ENCODE results near the gene ANXA2.
"Not testable (repeated sequence)": the region's sequence is repeated elsewhere in the genome, so short reads cannot be mapped to it uniquely, and the experiment has no call there.

Gene ANXA2

DNA sequence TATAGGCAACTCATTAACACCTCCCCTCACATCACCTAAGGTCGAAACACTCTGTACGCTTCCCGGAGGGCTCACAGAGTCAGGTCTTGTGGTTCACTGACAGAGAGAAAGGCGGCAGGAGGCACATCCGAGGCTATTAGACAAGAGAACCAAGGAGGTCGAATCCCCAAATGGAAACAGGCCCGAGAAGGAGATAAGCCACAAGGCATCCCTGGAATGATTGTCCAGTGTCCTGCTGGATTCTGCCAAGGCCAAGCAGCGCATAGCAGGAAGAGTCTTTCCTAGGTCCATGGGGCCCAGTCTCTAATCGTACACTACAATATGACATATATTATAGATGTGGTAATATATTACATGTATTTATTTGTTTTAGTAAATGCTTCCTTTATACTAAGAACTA, 58.5 kb downstream of the ANXA2 start:
- Histone ChIP-seq H3K9ac (ENCODE audit: low read depth, low read length, poor library complexity, severe bottlenecking) (no peak overlapping the region), H2AFZ (ENCODE audit: low read length) (no peak overlapping the region), H3K79me2 (ENCODE audit: insufficient read depth, low read length) (no peaks in the 10 kb centered on the region), H3K27me3 (ENCODE audit: insufficient read depth, low read length, poor library complexity, severe bottlenecking) (no peaks in the 10 kb centered on the region), H3K4me2 (ENCODE audit: low read depth, low read length, poor library complexity, severe bottlenecking) (no peak overlapping the region), H4K20me1 (ENCODE audit: insufficient read depth, low read length, poor library complexity, severe bottlenecking) (no peaks in the 10 kb centered on the region), H3K36me3 (ENCODE audit: insufficient read depth, low read length) (no peaks in the 10 kb centered on the region), H3K4me1 (ENCODE audit: insufficient read depth, low read length, poor library complexity, severe bottlenecking) (peaks cover 3% of the 10 kb centered on the region), H3K9me2 (replicated peaks; ENCODE audit: low read depth, low read length) (no peaks in the 10 kb centered on the region), H3F3A (ENCODE audit: low read depth) (no peaks in the 10 kb centered on the region), H3K9me3 (ENCODE audit: insufficient read depth, low read depth, low read length) (no peaks in the 10 kb centered on the region), H3K4me3 (ENCODE audit: low read length, poor library complexity, severe bottlenecking) (no peak overlapping the region)
- TF ChIP-seq, protein P1, sequence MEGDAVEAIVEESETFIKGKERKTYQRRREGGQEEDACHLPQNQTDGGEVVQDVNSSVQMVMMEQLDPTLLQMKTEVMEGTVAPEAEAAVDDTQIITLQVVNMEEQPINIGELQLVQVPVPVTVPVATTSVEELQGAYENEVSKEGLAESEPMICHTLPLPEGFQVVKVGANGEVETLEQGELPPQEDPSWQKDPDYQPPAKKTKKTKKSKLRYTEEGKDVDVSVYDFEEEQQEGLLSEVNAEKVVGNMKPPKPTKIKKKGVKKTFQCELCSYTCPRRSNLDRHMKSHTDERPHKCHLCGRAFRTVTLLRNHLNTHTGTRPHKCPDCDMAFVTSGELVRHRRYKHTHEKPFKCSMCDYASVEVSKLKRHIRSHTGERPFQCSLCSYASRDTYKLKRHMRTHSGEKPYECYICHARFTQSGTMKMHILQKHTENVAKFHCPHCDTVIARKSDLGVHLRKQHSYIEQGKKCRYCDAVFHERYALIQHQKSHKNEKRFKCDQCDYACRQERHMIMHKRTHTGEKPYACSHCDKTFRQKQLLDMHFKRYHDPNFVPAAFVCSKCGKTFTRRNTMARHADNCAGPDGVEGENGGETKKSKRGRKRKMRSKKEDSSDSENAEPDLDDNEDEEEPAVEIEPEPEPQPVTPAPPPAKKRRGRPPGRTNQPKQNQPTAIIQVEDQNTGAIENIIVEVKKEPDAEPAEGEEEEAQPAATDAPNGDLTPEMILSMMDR (conservative IDR thresholded peaks at IDR 0.05; ENCODE audit: low read length), result no peak
- no peak for TF ChIP-seq EZH2phosphoT487 (IDR thresholded peaks at IDR 0.05; ENCODE audit: borderline replicate concordance)

DNA sequence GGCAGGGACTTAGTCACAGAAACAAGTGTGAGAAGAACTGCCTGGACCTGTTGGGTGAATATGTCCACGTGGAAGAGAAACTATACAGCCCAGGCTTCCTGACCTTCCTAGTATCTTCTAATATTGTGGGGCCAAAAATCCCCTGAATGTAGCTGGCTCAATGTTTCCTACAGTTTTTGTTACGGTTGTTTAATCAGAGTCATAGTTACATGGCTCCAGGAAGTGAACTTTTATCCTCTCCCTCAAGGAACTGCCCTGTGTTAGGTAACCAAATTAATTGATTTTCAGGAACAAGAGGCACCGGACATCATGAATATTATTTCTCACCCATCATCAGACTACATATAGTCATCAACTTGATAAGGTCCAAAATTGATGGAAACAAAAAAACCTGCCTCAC, 59.0 kb downstream of the ANXA2 start:
- Histone ChIP-seq H3K9me2 (replicated peaks; ENCODE audit: low read depth, low read length) (no peaks in the 10 kb centered on the region), H3K4me3 (ENCODE audit: low read length, poor library complexity, severe bottlenecking) (no peak overlapping the region), H3K9me3 (ENCODE audit: insufficient read depth, low read depth, low read length) (no peaks in the 10 kb centered on the region), H3F3A (ENCODE audit: low read depth) (no peaks in the 10 kb centered on the region), H3K4me1 (ENCODE audit: insufficient read depth, low read length, poor library complexity, severe bottlenecking) (peaks cover 3% of the 10 kb centered on the region), H3K36me3 (ENCODE audit: insufficient read depth, low read length) (no peaks in the 10 kb centered on the region), H3K27me3 (ENCODE audit: insufficient read depth, low read length, poor library complexity, severe bottlenecking) (no peaks in the 10 kb centered on the region), H4K20me1 (ENCODE audit: insufficient read depth, low read length, poor library complexity, severe bottlenecking) (no peaks in the 10 kb centered on the region), H3K9ac (ENCODE audit: low read depth, low read length, poor library complexity, severe bottlenecking) (no peak overlapping the region), H2AFZ (ENCODE audit: low read length) (no peak overlapping the region), H3K4me2 (ENCODE audit: low read depth, low read length, poor library complexity, severe bottlenecking) (no peak overlapping the region), H3K79me2 (ENCODE audit: insufficient read depth, low read length) (no peaks in the 10 kb centered on the region)
- TF ChIP-seq, protein P1 (conservative IDR thresholded peaks at IDR 0.05; ENCODE audit: low read length), result no peak
- no peak for TF ChIP-seq EZH2phosphoT487 (IDR thresholded peaks at IDR 0.05; ENCODE audit: borderline replicate concordance)

DNA sequence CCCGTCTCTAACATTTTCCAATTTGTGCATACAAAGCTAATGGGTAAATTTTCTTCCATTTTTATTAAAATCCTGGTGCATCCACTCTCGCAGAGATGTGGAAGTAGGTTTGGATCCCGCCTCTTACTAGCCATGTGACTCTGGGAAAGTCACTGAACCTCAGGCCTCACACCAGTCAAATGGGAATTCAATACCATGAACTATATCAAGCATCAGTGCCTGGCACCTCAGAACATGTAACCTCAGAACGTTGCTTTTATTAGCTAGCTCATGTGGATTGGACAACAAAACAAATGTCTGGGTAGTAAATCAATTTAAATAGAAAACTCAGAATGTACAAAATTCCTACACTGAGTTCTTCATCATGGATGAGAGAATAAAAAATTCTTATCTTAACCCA, 60.7 kb downstream of the ANXA2 start:
- no peak for TF ChIP-seq EZH2phosphoT487 (IDR thresholded peaks at IDR 0.05; ENCODE audit: borderline replicate concordance)
- TF ChIP-seq, protein P1 (conservative IDR thresholded peaks at IDR 0.05; ENCODE audit: low read length), result no peak
- Histone ChIP-seq H2AFZ (ENCODE audit: low read length) (no peak overlapping the region), H3K4me3 (ENCODE audit: low read length, poor library complexity, severe bottlenecking) (no peak overlapping the region), H3F3A (ENCODE audit: low read depth) (no peaks in the 10 kb centered on the region), H3K27me3 (ENCODE audit: insufficient read depth, low read length, poor library complexity, severe bottlenecking) (no peaks in the 10 kb centered on the region), H3K4me1 (ENCODE audit: insufficient read depth, low read length, poor library complexity, severe bottlenecking) (peaks cover 3% of the 10 kb centered on the region), H3K79me2 (ENCODE audit: insufficient read depth, low read length) (no peaks in the 10 kb centered on the region), H3K36me3 (ENCODE audit: insufficient read depth, low read length) (no peaks in the 10 kb centered on the region), H3K9me2 (replicated peaks; ENCODE audit: low read depth, low read length) (no peaks in the 10 kb centered on the region), H3K4me2 (ENCODE audit: low read depth, low read length, poor library complexity, severe bottlenecking) (no peak overlapping the region), H3K9me3 (ENCODE audit: insufficient read depth, low read depth, low read length) (no peaks in the 10 kb centered on the region), H3K9ac (ENCODE audit: low read depth, low read length, poor library complexity, severe bottlenecking) (no peak overlapping the region), H4K20me1 (ENCODE audit: insufficient read depth, low read length, poor library complexity, severe bottlenecking) (no peaks in the 10 kb centered on the region)

DNA sequence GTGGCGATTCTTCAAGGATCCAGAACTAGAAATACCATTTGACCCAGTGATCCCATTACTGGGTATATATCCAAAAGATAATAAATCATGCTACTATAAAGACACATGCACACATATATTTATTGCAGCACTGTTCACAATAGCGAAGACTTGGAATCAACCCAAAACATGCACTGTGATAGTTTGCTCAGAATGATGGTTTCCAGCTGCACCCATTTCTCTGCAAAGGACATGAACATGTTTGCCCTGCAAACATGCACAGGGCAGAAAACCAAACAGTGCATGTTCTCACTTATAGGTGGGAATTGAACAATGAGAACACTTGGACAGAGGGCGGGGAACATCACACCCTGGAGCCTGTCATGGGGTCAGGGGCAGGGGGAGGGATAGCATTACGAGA, 62.5 kb downstream of the ANXA2 start:
- H4K20me1 ChIP-seq (ENCODE audit: insufficient read depth, low read length, poor library complexity, severe bottlenecking); H3K79me2 ChIP-seq (ENCODE audit: insufficient read depth, low read length); H3K9ac ChIP-seq (ENCODE audit: low read depth, low read length, poor library complexity, severe bottlenecking); H3K4me2 ChIP-seq (ENCODE audit: low read depth, low read length, poor library complexity, severe bottlenecking); H3K9me3 ChIP-seq (ENCODE audit: insufficient read depth, low read depth, low read length); H3K36me3 ChIP-seq (ENCODE audit: insufficient read depth, low read length); H3F3A ChIP-seq (ENCODE audit: low read depth); H2AFZ ChIP-seq (ENCODE audit: low read length); H3K4me1 ChIP-seq (ENCODE audit: insufficient read depth, low read length, poor library complexity, severe bottlenecking); H3K4me3 ChIP-seq (ENCODE audit: low read length, poor library complexity, severe bottlenecking); H3K9me2 ChIP-seq (replicated peaks; ENCODE audit: low read depth, low read length); H3K27me3 ChIP-seq (ENCODE audit: insufficient read depth, low read length, poor library complexity, severe bottlenecking): not testable (repeated sequence)

Data from Loucy (cell line).